BLaER1 (cell line): ENCODE measurements around the gene ABCB9.

Experiments
- H3K27ac ChIP-seq: shearing (Covaris generic); formaldehyde crosslinking; 2 replicates; pipeline ENCODE4 v1.8.1; 2022
- H3K27me3 ChIP-seq: shearing (Covaris generic); formaldehyde crosslinking; 2 replicates; pipeline ENCODE4 v1.8.1; 2022
- H3K36me3 ChIP-seq: shearing (Covaris generic); formaldehyde crosslinking; 2 replicates; pipeline ENCODE4 v1.8.1; 2022
- H3K4me1 ChIP-seq: shearing (Covaris generic); formaldehyde crosslinking; 2 replicates; pipeline ENCODE4 v1.8.1; 2022
- H3K4me2 ChIP-seq: shearing (Covaris generic); formaldehyde crosslinking; 2 replicates; pipeline ENCODE4 v1.8.1; 2022
- H3K4me3 ChIP-seq: shearing (Covaris generic); formaldehyde crosslinking; 2 replicates; pipeline ENCODE4 v1.8.1; 2022
- H3K9ac ChIP-seq: shearing (Covaris generic); formaldehyde crosslinking; 2 replicates; pipeline ENCODE4 v1.8.1; 2022
- H3K9me3 ChIP-seq: shearing (Covaris generic); formaldehyde crosslinking; 2 replicates; pipeline ENCODE4 v1.8.1; 2022
- H4K20me1 ChIP-seq: shearing (Covaris generic); formaldehyde crosslinking; 2 replicates; pipeline ENCODE4 v1.8.1; 2022
- Cebpa-rat ChIP-seq: shearing (Covaris generic); IDR thresholded peaks from 2 replicates; pipeline ENCODE4 v1.8.1; 2022

ABCB9 gene

DNA sequence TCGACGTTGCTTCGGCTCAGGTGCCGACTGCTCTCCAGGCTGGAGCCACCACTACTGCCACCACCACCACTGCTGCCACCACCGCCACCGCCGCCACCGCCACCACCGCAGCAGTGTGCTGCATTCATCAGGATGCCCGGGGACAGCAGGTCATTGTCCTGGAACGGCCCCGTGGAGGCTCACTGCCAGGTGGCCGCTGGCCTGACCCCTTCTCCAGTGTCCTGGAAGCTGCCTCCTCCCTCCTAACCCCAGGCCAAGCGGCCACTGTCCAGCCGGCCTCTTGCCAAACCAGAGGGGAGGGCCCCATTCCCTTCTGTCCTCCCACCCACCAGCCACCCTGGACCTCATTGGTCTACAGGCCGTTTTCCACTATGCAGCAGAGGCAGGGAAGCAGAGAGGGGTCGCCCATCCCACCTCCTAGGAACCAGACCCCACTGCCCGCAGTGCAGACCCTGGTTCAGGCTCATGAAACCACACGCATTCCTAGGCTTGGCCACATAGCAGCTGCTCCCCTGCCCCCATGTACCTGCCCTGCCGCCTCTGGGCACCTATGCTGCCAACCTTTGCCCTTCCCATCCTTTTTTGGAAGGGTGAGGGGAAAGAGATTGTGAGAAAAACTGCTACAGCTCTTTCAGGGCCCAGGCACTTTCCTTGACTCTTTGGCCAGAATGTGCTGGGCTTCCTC is 29.4 kb upstream of the ABCB9 start:
- Histone ChIP-seq H3K27ac (no peak overlapping the region), H3K27me3 (no peaks in the 10 kb centered on the region), H4K20me1 (peaks cover 39% of the 10 kb centered on the region), H3K9me3 (no peaks in the 10 kb centered on the region), H3K4me3 (no peak overlapping the region), H3K36me3 (peaks cover 50% of the 10 kb centered on the region; the same call in 1 of the 2 replicates), H3K4me2 (no peak overlapping the region), H3K4me1 (peaks cover 24% of the 10 kb centered on the region), H3K9ac (no peak overlapping the region)
- no peak for TF ChIP-seq Cebpa-rat

- Histone ChIP-seq H3K4me2 (no peak overlapping the region), H3K27me3 (no peaks in the 10 kb centered on the region), H3K27ac (no peak overlapping the region), H3K4me3 (no peak overlapping the region), H4K20me1 (peaks cover 32% of the 10 kb centered on the region), H3K36me3 (peaks cover 57% of the 10 kb centered on the region; the same call in 1 of the 2 replicates), H3K9me3 (no peaks in the 10 kb centered on the region), H3K4me1 (peaks cover 17% of the 10 kb centered on the region), H3K9ac (no peak overlapping the region)
- no peak for TF ChIP-seq Cebpa-rat
Measured at GRCh38 chr12:122994781-122995502, 28.7 kb upstream of the ABCB9 start.

DNA sequence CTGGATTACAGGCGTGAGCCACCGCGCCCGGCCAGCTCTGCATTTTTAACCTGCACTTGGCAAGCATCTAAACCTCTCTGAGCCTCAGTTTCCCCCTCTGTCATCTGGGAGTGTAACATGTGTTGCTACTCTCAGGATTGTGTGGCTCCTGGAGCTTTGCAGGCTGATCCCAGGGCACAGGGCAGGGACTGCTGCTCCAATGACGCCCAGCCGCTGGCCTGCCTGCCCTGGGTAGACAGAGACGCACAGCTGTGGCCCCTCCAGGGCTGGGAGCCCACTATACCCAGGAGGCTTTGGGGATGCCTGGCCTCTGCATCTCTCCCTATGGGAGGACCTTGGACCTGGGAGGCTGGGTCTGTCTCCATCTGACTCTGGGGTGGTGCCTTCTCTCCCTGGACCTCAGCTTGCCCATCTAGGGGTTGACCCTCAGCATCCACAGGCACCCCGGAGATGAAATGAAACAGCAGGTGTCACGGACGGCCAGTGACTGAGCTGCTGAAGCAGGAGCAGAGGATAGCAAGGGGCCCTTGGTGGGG is 27.9 kb upstream of the ABCB9 start:
- no peak for TF ChIP-seq Cebpa-rat
- no peak overlapping the region for H3K9ac ChIP-seq
- H3K4me1 ChIP-seq: peaks cover 9% of the 10 kb centered on the region
- H3K36me3 ChIP-seq: peaks cover 60% of the 10 kb centered on the region; the same call in 1 of the 2 replicates
- H3K9me3 ChIP-seq: no peaks in the 10 kb centered on the region
- no peaks in the 10 kb centered on the region for H3K27me3 ChIP-seq
- no peak overlapping the region for H3K27ac ChIP-seq
- H3K4me2 ChIP-seq: no peak overlapping the region
- peaks cover 25% of the 10 kb centered on the region for H4K20me1 ChIP-seq
- H3K4me3 ChIP-seq: no peak overlapping the region

DNA sequence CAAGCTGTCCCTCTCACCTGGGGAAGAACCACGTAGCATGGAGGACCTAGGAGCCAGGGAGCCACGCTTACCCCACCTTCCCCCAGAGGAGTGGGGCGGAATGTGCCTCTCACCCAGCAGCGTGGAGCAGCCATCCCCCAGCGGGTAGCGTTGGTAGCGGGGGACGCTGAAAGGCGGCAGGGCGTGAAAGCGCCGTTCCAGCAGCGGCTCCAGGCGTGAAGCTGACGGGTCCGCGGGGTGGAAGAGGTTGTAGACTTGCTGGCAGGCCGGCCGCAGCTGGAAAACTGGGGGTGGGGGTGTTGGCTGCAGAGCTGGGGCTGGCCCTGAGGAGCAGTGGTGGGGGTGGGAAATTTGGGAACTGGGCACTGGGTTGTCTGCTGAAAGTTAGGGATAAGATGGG is 26.1 kb upstream of the ABCB9 start:
- TF ChIP-seq Cebpa-rat: no peak
- Histone ChIP-seq H3K27me3 (no peaks in the 10 kb centered on the region), H3K27ac (no peak overlapping the region), H3K4me3 (no peak overlapping the region), H3K4me2 (no peak overlapping the region), H3K9me3 (no peaks in the 10 kb centered on the region), H3K9ac (no peak overlapping the region), H4K20me1 (peaks cover 8% of the 10 kb centered on the region), H3K4me1 (peaks cover under 1% of the 10 kb centered on the region; the same call in 1 of the 2 replicates), H3K36me3 (peaks cover 68% of the 10 kb centered on the region)

DNA sequence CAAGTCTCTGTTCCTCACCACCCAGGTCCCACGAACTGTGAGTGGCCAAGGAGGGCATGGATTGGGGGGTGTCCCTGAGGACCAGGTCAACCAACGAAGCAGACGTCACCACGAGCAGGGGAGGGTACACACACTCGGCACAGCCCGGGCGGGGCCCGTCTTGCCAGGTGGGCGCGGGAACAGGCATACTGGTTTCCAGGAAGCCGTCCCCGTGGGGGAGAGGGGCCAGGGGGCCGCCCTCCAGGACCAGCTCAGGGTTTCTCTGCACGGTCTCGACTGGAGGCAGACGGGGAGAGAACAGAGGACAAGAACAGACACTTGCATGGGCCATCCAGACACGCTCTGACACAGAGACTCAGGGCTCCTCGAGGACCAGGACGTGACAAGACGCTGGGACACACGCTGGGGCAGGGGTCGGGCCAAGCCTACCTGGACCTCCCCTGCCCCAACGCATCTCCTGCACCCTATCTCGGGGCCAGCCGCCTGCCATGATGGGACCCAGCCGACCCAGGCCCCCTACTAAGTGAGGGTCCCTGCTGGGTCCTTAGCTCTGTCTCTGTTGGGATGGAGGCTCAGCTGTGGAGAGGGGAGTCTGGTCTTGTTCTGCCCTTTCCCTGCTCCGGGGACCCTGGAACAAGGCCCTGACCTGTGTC is 25.5 kb upstream of the ABCB9 start:
- Histone ChIP-seq H3K9ac (no peak overlapping the region), H3K4me2 (no peak overlapping the region), H3K36me3 (peaks cover 68% of the 10 kb centered on the region), H3K27ac (no peak overlapping the region), H3K27me3 (no peaks in the 10 kb centered on the region), H3K4me3 (no peak overlapping the region), H3K4me1 (no peaks in the 10 kb centered on the region), H3K9me3 (no peaks in the 10 kb centered on the region), H4K20me1 (peaks cover 1% of the 10 kb centered on the region; the same call in 1 of the 2 replicates)
- no peak for TF ChIP-seq Cebpa-rat

- peaks cover 2% of the 10 kb centered on the region for H4K20me1 ChIP-seq
- H3K4me1 ChIP-seq: no peaks in the 10 kb centered on the region
- H3K4me2 ChIP-seq: no peak overlapping the region
- H3K27me3 ChIP-seq: no peaks in the 10 kb centered on the region
- no peak overlapping the region for H3K4me3 ChIP-seq
- no peak overlapping the region for H3K27ac ChIP-seq
- H3K9me3 ChIP-seq: no peaks in the 10 kb centered on the region
- no peak overlapping the region for H3K9ac ChIP-seq
- TF ChIP-seq Cebpa-rat: no peak
- peaks cover 68% of the 10 kb centered on the region for H3K36me3 ChIP-seq
Measured at GRCh38 chr12:122990961-122991622, 24.8 kb upstream of the ABCB9 start.

DNA sequence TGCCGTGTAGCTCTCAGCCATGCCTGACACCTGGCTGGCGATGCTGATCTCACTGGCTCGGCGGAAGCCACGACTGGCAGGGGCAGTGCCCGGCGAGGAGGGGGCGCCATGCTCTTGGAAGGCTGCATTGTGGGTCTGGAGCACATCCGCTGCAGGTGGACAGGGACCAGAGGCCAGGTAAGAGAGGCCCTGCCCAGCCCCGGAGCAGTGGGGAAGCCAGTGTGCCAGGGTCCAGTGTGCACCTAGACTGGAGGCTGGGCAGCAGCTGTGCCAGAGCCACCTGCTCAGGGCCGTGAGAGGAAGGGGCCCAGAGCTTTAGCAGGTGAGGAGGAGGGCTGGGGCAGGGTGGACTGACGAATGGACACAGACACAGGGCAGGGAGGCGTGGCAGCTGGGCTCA is 24.3 kb upstream of the ABCB9 start:
- Histone ChIP-seq H3K4me3 (no peak overlapping the region), H3K36me3 (peaks cover 69% of the 10 kb centered on the region), H3K9ac (no peak overlapping the region; the same call in 1 of the 2 replicates), H3K27me3 (no peaks in the 10 kb centered on the region), H3K4me1 (no peaks in the 10 kb centered on the region), H3K27ac (no peak overlapping the region), H3K4me2 (no peak overlapping the region), H4K20me1 (peaks cover 8% of the 10 kb centered on the region), H3K9me3 (no peaks in the 10 kb centered on the region)
- no peak for TF ChIP-seq Cebpa-rat

- no peak overlapping the region; the same call in 1 of the 2 replicates for H3K9ac ChIP-seq
- H3K27me3 ChIP-seq: no peaks in the 10 kb centered on the region
- no peak overlapping the region for H3K27ac ChIP-seq
- H3K4me3 ChIP-seq: no peak overlapping the region
- H4K20me1 ChIP-seq: peaks cover 14% of the 10 kb centered on the region
- peaks cover 69% of the 10 kb centered on the region for H3K36me3 ChIP-seq
- TF ChIP-seq Cebpa-rat: no peak
- no peaks in the 10 kb centered on the region for H3K9me3 ChIP-seq
- peaks cover 3% of the 10 kb centered on the region; the same call in 1 of the 2 replicates for H3K4me1 ChIP-seq
- H3K4me2 ChIP-seq: no peak overlapping the region
Measured at GRCh38 chr12:122989874-122990419, 23.7 kb upstream of the ABCB9 start.

GRCh38 chr12:122989225-122989839 is 23.1 kb upstream of the ABCB9 start:
- no peak for TF ChIP-seq Cebpa-rat
- no peak overlapping the region for H3K4me3 ChIP-seq
- no peak overlapping the region for H3K27ac ChIP-seq
- H3K9me3 ChIP-seq: no peaks in the 10 kb centered on the region
- H4K20me1 ChIP-seq: peaks cover 20% of the 10 kb centered on the region
- no peak overlapping the region for H3K9ac ChIP-seq
- peaks cover 9% of the 10 kb centered on the region for H3K4me1 ChIP-seq
- H3K4me2 ChIP-seq: no peak overlapping the region
- no peaks in the 10 kb centered on the region for H3K27me3 ChIP-seq
- H3K36me3 ChIP-seq: peaks cover 72% of the 10 kb centered on the region
